Activated naive CD8-positive, alpha-beta T cell treated with anti-CD3 and anti-CD28 coated beads, Interleukin-2, amount 50 U/mL, for 24 hours (primary cell): ENCODE measurements around the gene MTG2.

ENCODE experiments used
- ATAC-seq: fragments of 150-1000 bp; cut with Tn5 transposase; one replicate; pipeline ENCODE4 v1.10.0; 2021
- DNase-seq: peaks from one replicate; pipeline ENCODE4 v3.0.0; 2021
- H3K27ac Mint-ChIP-seq: one replicate; pipeline ENCODE4 v1.8.0; 2021; ENCODE audit warnings: mild to moderate bottlenecking, mixed read lengths
- H3K27me3 Mint-ChIP-seq: one replicate; pipeline ENCODE4 v1.8.0; 2021; ENCODE audit warnings: mixed read lengths
- H3K36me3 Mint-ChIP-seq: one replicate; pipeline ENCODE4 v1.8.0; 2021; ENCODE audit warnings: low read depth, mixed read lengths
- H3K4me1 Mint-ChIP-seq: one replicate; pipeline ENCODE4 v1.8.0; 2021; ENCODE audit warnings: mixed read lengths
- H3K4me3 Mint-ChIP-seq: one replicate; pipeline ENCODE4 v1.8.0; 2021; ENCODE audit warnings: mild to moderate bottlenecking, moderate library complexity, mixed read lengths
- H3K9me3 Mint-ChIP-seq: one replicate; pipeline ENCODE4 v1.8.0; 2021; ENCODE audit warnings: mixed read lengths

The MTG2 gene

GRCh38 chr20:62155428-62156253 lies 27.2 kb upstream of the MTG2 start:
- Mint-ChIP-seq H3K27me3 (no peaks in the 10 kb centered on the region), H3K4me1 (peaks cover 16% of the 10 kb centered on the region), H3K9me3 (peaks cover 4% of the 10 kb centered on the region), H3K36me3 (peaks cover 38% of the 10 kb centered on the region), H3K4me3 (no peak overlapping the region), H3K27ac (no peak overlapping the region)
- no peak for DNase-seq
- ATAC-seq = no peak

GRCh38 chr20:62156254-62156556 lies 26.6 kb upstream of the MTG2 start:
- Mint-ChIP-seq H3K27me3 (no peaks in the 10 kb centered on the region), H3K9me3 (peaks cover 4% of the 10 kb centered on the region), H3K4me1 (peaks cover 17% of the 10 kb centered on the region), H3K27ac (no peak overlapping the region), H3K36me3 (peaks cover 39% of the 10 kb centered on the region), H3K4me3 (no peak overlapping the region)
- DNase-seq (no peak), ATAC-seq (no peak)

- ATAC-seq = peak; percentile 64
- H3K4me3 Mint-ChIP-seq = no peak overlapping the region
- DNase-seq = peak; percentile 81
- peaks cover 4% of the 10 kb centered on the region for H3K9me3 Mint-ChIP-seq
- peaks cover 17% of the 10 kb centered on the region for H3K4me1 Mint-ChIP-seq
- H3K27ac Mint-ChIP-seq = no peak overlapping the region
- H3K27me3 Mint-ChIP-seq = no peaks in the 10 kb centered on the region
- H3K36me3 Mint-ChIP-seq = peaks cover 39% of the 10 kb centered on the region
Measured at GRCh38 chr20:62156592-62157386, 26.0 kb upstream of the MTG2 start.

- Mint-ChIP-seq H3K9me3 (peaks cover 4% of the 10 kb centered on the region), H3K27ac (no peak overlapping the region), H3K36me3 (peaks cover 33% of the 10 kb centered on the region), H3K4me3 (no peak overlapping the region), H3K4me1 (peaks cover 17% of the 10 kb centered on the region), H3K27me3 (no peaks in the 10 kb centered on the region)
- DNase-seq = no peak
- ATAC-seq = no peak
Measured at GRCh38 chr20:62157387-62158087, 25.3 kb upstream of the MTG2 start.

GRCh38 chr20:62158088-62158400 lies 24.8 kb upstream of the MTG2 start:
- Mint-ChIP-seq H3K9me3 (no peaks in the 10 kb centered on the region), H3K27ac (no peak overlapping the region), H3K36me3 (peaks cover 28% of the 10 kb centered on the region), H3K4me1 (peaks cover 17% of the 10 kb centered on the region), H3K27me3 (no peaks in the 10 kb centered on the region), H3K4me3 (no peak overlapping the region)
- no peak for DNase-seq
- ATAC-seq = no peak

GRCh38 chr20:62158541-62158940 lies 24.3 kb upstream of the MTG2 start:
- ATAC-seq (no peak), DNase-seq (no peak)
- H3K4me1 Mint-ChIP-seq = peaks cover 17% of the 10 kb centered on the region
- H3K36me3 Mint-ChIP-seq = peaks cover 24% of the 10 kb centered on the region
- H3K27ac Mint-ChIP-seq = no peak overlapping the region
- H3K9me3 Mint-ChIP-seq = no peaks in the 10 kb centered on the region
- no peaks in the 10 kb centered on the region for H3K27me3 Mint-ChIP-seq
- H3K4me3 Mint-ChIP-seq = no peak overlapping the region

GRCh38 chr20:62159052-62159451 lies 23.8 kb upstream of the MTG2 start:
- no peaks in the 10 kb centered on the region for H3K27me3 Mint-ChIP-seq
- H3K27ac Mint-ChIP-seq = no peak overlapping the region
- DNase-seq = no peak
- no peaks in the 10 kb centered on the region for H3K9me3 Mint-ChIP-seq
- H3K4me1 Mint-ChIP-seq = peaks cover 17% of the 10 kb centered on the region
- peaks cover 23% of the 10 kb centered on the region for H3K36me3 Mint-ChIP-seq
- H3K4me3 Mint-ChIP-seq = no peak overlapping the region
- no peak for ATAC-seq

GRCh38 chr20:62159839-62160238 lies 23.0 kb upstream of the MTG2 start:
- peak overlapping the region; percentile 40 for H3K4me3 Mint-ChIP-seq
- ATAC-seq = peak; percentile 82
- peaks cover 17% of the 10 kb centered on the region for H3K4me1 Mint-ChIP-seq
- no peaks in the 10 kb centered on the region for H3K9me3 Mint-ChIP-seq
- peak; percentile 78 for DNase-seq
- no peaks in the 10 kb centered on the region for H3K27me3 Mint-ChIP-seq
- H3K27ac Mint-ChIP-seq = peak overlapping the region; percentile 83
- H3K36me3 Mint-ChIP-seq = peaks cover 16% of the 10 kb centered on the region

GRCh38 chr20:62160253-62160652 lies 22.6 kb upstream of the MTG2 start:
- no peaks in the 10 kb centered on the region for H3K27me3 Mint-ChIP-seq
- peaks cover 17% of the 10 kb centered on the region for H3K36me3 Mint-ChIP-seq
- no peak for DNase-seq
- H3K4me1 Mint-ChIP-seq = peaks cover 17% of the 10 kb centered on the region
- H3K9me3 Mint-ChIP-seq = no peaks in the 10 kb centered on the region
- no peak overlapping the region for H3K4me3 Mint-ChIP-seq
- H3K27ac Mint-ChIP-seq = no peak overlapping the region
- no peak for ATAC-seq

GRCh38 chr20:62160876-62161275 lies 22.0 kb upstream of the MTG2 start:
- Mint-ChIP-seq H3K27ac (no peak overlapping the region), H3K36me3 (peaks cover 21% of the 10 kb centered on the region), H3K27me3 (no peaks in the 10 kb centered on the region)

GRCh38 chr20:62161347-62161746 lies 21.5 kb upstream of the MTG2 start:
- Mint-ChIP-seq H3K27ac (no peak overlapping the region), H3K9me3 (no peaks in the 10 kb centered on the region), H3K4me3 (no peak overlapping the region), H3K36me3 (peaks cover 21% of the 10 kb centered on the region), H3K27me3 (no peaks in the 10 kb centered on the region), H3K4me1 (peaks cover 12% of the 10 kb centered on the region)
- ATAC-seq (no peak), DNase-seq (no peak)

More at GRCh38 chr20:62160876-62161275, 22.0 kb upstream of the MTG2 start:
- Mint-ChIP-seq H3K4me3 (no peak overlapping the region), H3K9me3 (no peaks in the 10 kb centered on the region), H3K4me1 (peaks cover 17% of the 10 kb centered on the region)
- ATAC-seq (no peak), DNase-seq (no peak)

- Mint-ChIP-seq H3K36me3 (peaks cover 23% of the 10 kb centered on the region), H3K27ac (no peak overlapping the region), H3K9me3 (no peaks in the 10 kb centered on the region), H3K4me3 (no peak overlapping the region), H3K27me3 (no peaks in the 10 kb centered on the region), H3K4me1 (peaks cover 12% of the 10 kb centered on the region)
- no peak for DNase-seq
- ATAC-seq = no peak
Measured at GRCh38 chr20:62162765-62163484, 19.9 kb upstream of the MTG2 start.

GRCh38 chr20:62163485-62163865 lies 19.4 kb upstream of the MTG2 start:
- peaks cover 25% of the 10 kb centered on the region for H3K36me3 Mint-ChIP-seq
- DNase-seq (no peak), ATAC-seq (no peak)
- H3K4me1 Mint-ChIP-seq = peaks cover 12% of the 10 kb centered on the region
- no peaks in the 10 kb centered on the region for H3K9me3 Mint-ChIP-seq
- no peaks in the 10 kb centered on the region for H3K27me3 Mint-ChIP-seq
- H3K4me3 Mint-ChIP-seq = no peak overlapping the region
- H3K27ac Mint-ChIP-seq = no peak overlapping the region

- DNase-seq (no peak), ATAC-seq (no peak)
- Mint-ChIP-seq H3K27me3 (no peaks in the 10 kb centered on the region), H3K9me3 (no peaks in the 10 kb centered on the region), H3K27ac (no peak overlapping the region), H3K4me1 (peaks cover 12% of the 10 kb centered on the region), H3K4me3 (no peak overlapping the region), H3K36me3 (peaks cover 24% of the 10 kb centered on the region)
Measured at GRCh38 chr20:62163986-62164762, 18.7 kb upstream of the MTG2 start.
